ENCODE results near the gene PLEKHM3.

PLEKHM3 gene

DNA sequence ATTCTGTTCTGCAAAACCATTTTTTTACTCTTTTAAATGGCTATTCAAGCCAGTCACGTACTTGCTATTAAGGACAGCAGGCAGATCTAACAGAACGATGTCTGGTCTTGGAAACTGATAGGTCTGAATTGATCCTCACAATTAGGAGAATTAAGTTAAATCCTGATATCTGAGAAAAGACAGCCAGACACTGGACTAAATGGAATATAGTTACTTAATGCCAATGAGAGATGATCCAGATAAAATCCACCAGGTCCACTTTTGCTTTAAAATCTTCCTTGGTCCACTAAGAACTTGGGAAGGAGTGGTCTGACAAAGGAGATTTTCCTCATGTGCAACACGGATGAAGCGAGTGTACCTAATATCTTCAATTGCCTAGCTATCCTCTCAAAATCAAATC lies 86.9 kb downstream of the PLEKHM3 start:
- Histone ChIP-seq H2BK120ac (ENCODE audit: low read depth, low read length) (no peak overlapping the region), H3K4me1 (ENCODE audit: control insufficient read depth, insufficient read depth, low read depth, low read length) (peaks cover 3% of the 10 kb centered on the region), H3K9me3 (ENCODE audit: control insufficient read depth, low read length) (no peaks in the 10 kb centered on the region), H3K4ac (ENCODE audit: low read depth in 1 of 2, low read length in 2 of 2) (no peak overlapping the region), H4K8ac (ENCODE audit: low read length) (no peak overlapping the region), H3K23ac (ENCODE audit: low read length in 2 of 2) (no peak overlapping the region), H3K4me3 (ENCODE audit: insufficient read depth in 1 of 2, low read depth in 1 of 2, low read length in 2 of 2) (no peak overlapping the region), H3K9ac (ENCODE audit: low read length) (no peak overlapping the region), H3K79me1 (replicated peaks; ENCODE audit: low read length, poor library complexity, severe bottlenecking) (no peaks in the 10 kb centered on the region), H3K18ac (ENCODE audit: low read depth in 1 of 2, low read length in 2 of 2) (no peak overlapping the region), H4K91ac (ENCODE audit: low read length) (no peak overlapping the region), H3K14ac (ENCODE audit: low read length in 2 of 2) (no peak overlapping the region), H2BK12ac (ENCODE audit: low read length in 2 of 2) (no peak overlapping the region), H2AFZ (ENCODE audit: low read depth, low read length) (no peak overlapping the region), H3K36me3 (ENCODE audit: control insufficient read depth in 1 of 2, insufficient read depth in 2 of 2, low read depth in 1 of 2, low read length in 2 of 2) (peaks cover 0 to 3% of the 10 kb centered on the region in 2 experiments), H2BK5ac (ENCODE audit: low read depth, low read length, poor library complexity, severe bottlenecking) (no peak overlapping the region), H2BK15ac (ENCODE audit: low read depth, poor library complexity, severe bottlenecking) (no peak overlapping the region), H3K4me2 (ENCODE audit: low read length, poor library complexity, severe bottlenecking) (no peak overlapping the region), H3K27ac (ENCODE audit: low read length, poor library complexity, severe bottlenecking) (no peak overlapping the region), H2AK5ac (ENCODE audit: low read length, severe bottlenecking) (no peak overlapping the region), H3K27me3 (ENCODE audit: control insufficient read depth in 1 of 2, insufficient read depth in 1 of 2, low read length in 2 of 2) (no peaks in the 10 kb centered on the region)
- no peak for DNase-seq
- 88% methylated on average over 4 of the region's 4 CpGs for WGBS

DNA sequence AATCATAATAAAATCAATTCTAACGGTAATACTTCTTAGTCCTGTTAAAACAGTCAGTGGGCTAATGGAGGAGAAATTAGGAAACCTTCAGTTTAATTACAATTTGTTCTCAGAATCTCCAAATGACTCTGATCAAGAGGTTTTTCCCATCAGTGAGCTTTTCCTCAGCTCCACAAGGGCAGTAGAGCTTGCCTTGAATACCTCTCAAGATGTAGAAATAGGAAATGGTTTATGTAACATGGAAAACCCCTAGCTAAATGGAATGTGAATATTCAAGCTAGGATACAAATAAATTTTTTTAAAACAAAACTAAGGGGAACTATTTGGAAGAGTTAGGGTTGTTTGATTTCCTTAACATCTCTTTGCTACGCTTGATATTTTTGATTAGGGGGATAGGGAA lies 87.5 kb downstream of the PLEKHM3 start:
- H3K4me2 ChIP-seq (ENCODE audit: low read length, poor library complexity, severe bottlenecking): no peak overlapping the region
- H2BK120ac ChIP-seq (ENCODE audit: low read depth, low read length): no peak overlapping the region
- H2AFZ ChIP-seq (ENCODE audit: low read depth, low read length): no peak overlapping the region
- H4K8ac ChIP-seq (ENCODE audit: low read length): no peak overlapping the region
- H3K27me3 ChIP-seq (ENCODE audit: control insufficient read depth in 1 of 2, insufficient read depth in 1 of 2, low read length in 2 of 2): no peaks in the 10 kb centered on the region
- H3K9ac ChIP-seq (ENCODE audit: low read length): no peak overlapping the region
- peaks cover 3% of the 10 kb centered on the region for H3K4me1 ChIP-seq (ENCODE audit: control insufficient read depth, insufficient read depth, low read depth, low read length)
- no peak overlapping the region for H3K18ac ChIP-seq (ENCODE audit: low read depth in 1 of 2, low read length in 2 of 2)
- H2AK5ac ChIP-seq (ENCODE audit: low read length, severe bottlenecking): no peak overlapping the region
- H3K79me1 ChIP-seq (replicated peaks; ENCODE audit: low read length, poor library complexity, severe bottlenecking): no peaks in the 10 kb centered on the region
- no peak overlapping the region for H3K4me3 ChIP-seq (ENCODE audit: insufficient read depth in 1 of 2, low read depth in 1 of 2, low read length in 2 of 2)
- H3K27ac ChIP-seq (ENCODE audit: low read length, poor library complexity, severe bottlenecking): no peak overlapping the region
- WGBS: 100% methylated on average over 1 of the region's 2 CpGs
- no peak overlapping the region for H4K91ac ChIP-seq (ENCODE audit: low read length)
- no peak overlapping the region for H2BK5ac ChIP-seq (ENCODE audit: low read depth, low read length, poor library complexity, severe bottlenecking)
- no peak overlapping the region for H3K4ac ChIP-seq (ENCODE audit: low read depth in 1 of 2, low read length in 2 of 2)
- no peak overlapping the region for H3K23ac ChIP-seq (ENCODE audit: low read length in 2 of 2)
- H3K9me3 ChIP-seq (ENCODE audit: control insufficient read depth, low read length): no peaks in the 10 kb centered on the region
- no peaks in the 10 kb centered on the region for H3K36me3 ChIP-seq (ENCODE audit: control insufficient read depth in 1 of 2, insufficient read depth in 2 of 2, low read depth in 1 of 2, low read length in 2 of 2)
- no peak overlapping the region for H2BK12ac ChIP-seq (ENCODE audit: low read length in 2 of 2)
- no peak overlapping the region for H2BK15ac ChIP-seq (ENCODE audit: low read depth, poor library complexity, severe bottlenecking)
- no peak overlapping the region for H3K14ac ChIP-seq (ENCODE audit: low read length in 2 of 2)
- no peak for DNase-seq

- no peaks in the 10 kb centered on the region for H3K9me3 ChIP-seq (ENCODE audit: control insufficient read depth, low read length)
- no peak overlapping the region for H3K18ac ChIP-seq (ENCODE audit: low read depth in 1 of 2, low read length in 2 of 2)
- H2BK12ac ChIP-seq (ENCODE audit: low read length in 2 of 2): no peak overlapping the region
- H2AK5ac ChIP-seq (ENCODE audit: low read length, severe bottlenecking): no peak overlapping the region
- no peak overlapping the region for H2BK5ac ChIP-seq (ENCODE audit: low read depth, low read length, poor library complexity, severe bottlenecking)
- no peak overlapping the region for H3K4me3 ChIP-seq (ENCODE audit: insufficient read depth in 1 of 2, low read depth in 1 of 2, low read length in 2 of 2)
- H4K8ac ChIP-seq (ENCODE audit: low read length): no peak overlapping the region
- H3K79me1 ChIP-seq (replicated peaks; ENCODE audit: low read length, poor library complexity, severe bottlenecking): no peaks in the 10 kb centered on the region
- H2BK15ac ChIP-seq (ENCODE audit: low read depth, poor library complexity, severe bottlenecking): no peak overlapping the region
- H3K23ac ChIP-seq (ENCODE audit: low read length in 2 of 2): no peak overlapping the region
- H3K36me3 ChIP-seq (ENCODE audit: control insufficient read depth in 1 of 2, insufficient read depth in 2 of 2, low read depth in 1 of 2, low read length in 2 of 2): no peaks in the 10 kb centered on the region
- no peak overlapping the region for H3K9ac ChIP-seq (ENCODE audit: low read length)
- no peak for DNase-seq
- no peak overlapping the region for H2BK120ac ChIP-seq (ENCODE audit: low read depth, low read length)
- no peak overlapping the region for H3K4ac ChIP-seq (ENCODE audit: low read depth in 1 of 2, low read length in 2 of 2)
- H2AFZ ChIP-seq (ENCODE audit: low read depth, low read length): no peak overlapping the region
- no peak overlapping the region for H3K4me2 ChIP-seq (ENCODE audit: low read length, poor library complexity, severe bottlenecking)
- H3K27ac ChIP-seq (ENCODE audit: low read length, poor library complexity, severe bottlenecking): no peak overlapping the region
- peaks cover 3% of the 10 kb centered on the region for H3K4me1 ChIP-seq (ENCODE audit: control insufficient read depth, insufficient read depth, low read depth, low read length)
- no peaks in the 10 kb centered on the region for H3K27me3 ChIP-seq (ENCODE audit: control insufficient read depth in 1 of 2, insufficient read depth in 1 of 2, low read length in 2 of 2)
- H3K14ac ChIP-seq (ENCODE audit: low read length in 2 of 2): no peak overlapping the region
- 94% methylated on average over 3 of the region's 4 CpGs for WGBS
- H4K91ac ChIP-seq (ENCODE audit: low read length): no peak overlapping the region
Observed at GRCh38 chr2:207937253-207937652, 88.1 kb downstream of the PLEKHM3 start.

DNA sequence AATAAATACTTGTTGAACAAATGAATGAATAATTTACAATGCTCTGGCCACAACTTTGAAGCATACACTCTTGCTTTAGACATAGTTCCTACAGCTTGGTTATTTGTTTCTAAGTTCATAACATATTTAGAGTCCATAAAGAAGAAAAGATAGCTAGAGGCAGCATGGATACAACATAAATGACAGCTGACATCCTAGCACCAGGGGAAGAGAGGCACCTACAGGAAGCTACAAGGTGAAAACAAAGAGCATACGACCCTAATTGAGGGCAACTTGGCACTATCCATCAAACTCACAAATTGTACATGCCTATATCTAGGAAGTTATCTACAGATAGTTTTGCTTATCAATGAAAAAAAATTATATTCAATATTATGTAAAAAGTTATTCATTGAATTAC lies 88.9 kb downstream of the PLEKHM3 start:
- Histone ChIP-seq H2BK12ac (ENCODE audit: low read length in 2 of 2) (no peak overlapping the region), H2BK15ac (ENCODE audit: low read depth, poor library complexity, severe bottlenecking) (no peak overlapping the region), H3K23ac (ENCODE audit: low read length in 2 of 2) (no peak overlapping the region), H2BK120ac (ENCODE audit: low read depth, low read length) (no peak overlapping the region), H4K8ac (ENCODE audit: low read length) (no peak overlapping the region), H2BK5ac (ENCODE audit: low read depth, low read length, poor library complexity, severe bottlenecking) (no peak overlapping the region), H2AFZ (ENCODE audit: low read depth, low read length) (no peak overlapping the region), H3K27me3 (ENCODE audit: control insufficient read depth in 1 of 2, insufficient read depth in 1 of 2, low read length in 2 of 2) (no peaks in the 10 kb centered on the region), H4K91ac (ENCODE audit: low read length) (no peak overlapping the region), H3K9me3 (ENCODE audit: control insufficient read depth, low read length) (no peaks in the 10 kb centered on the region), H3K18ac (ENCODE audit: low read depth in 1 of 2, low read length in 2 of 2) (no peak overlapping the region), H3K9ac (ENCODE audit: low read length) (no peak overlapping the region), H3K4me3 (ENCODE audit: insufficient read depth in 1 of 2, low read depth in 1 of 2, low read length in 2 of 2) (no peak overlapping the region), H3K36me3 (ENCODE audit: control insufficient read depth in 1 of 2, insufficient read depth in 2 of 2, low read depth in 1 of 2, low read length in 2 of 2) (no peaks in the 10 kb centered on the region), H3K14ac (ENCODE audit: low read length in 2 of 2) (no peak overlapping the region), H3K27ac (ENCODE audit: low read length, poor library complexity, severe bottlenecking) (no peak overlapping the region), H3K4me2 (ENCODE audit: low read length, poor library complexity, severe bottlenecking) (no peak overlapping the region), H2AK5ac (ENCODE audit: low read length, severe bottlenecking) (no peak overlapping the region), H3K4ac (ENCODE audit: low read depth in 1 of 2, low read length in 2 of 2) (no peak overlapping the region), H3K4me1 (ENCODE audit: control insufficient read depth, insufficient read depth, low read depth, low read length) (peaks cover 3% of the 10 kb centered on the region), H3K79me1 (replicated peaks; ENCODE audit: low read length, poor library complexity, severe bottlenecking) (no peaks in the 10 kb centered on the region)
- no CpG with 5 or more reads among the region's 1 CpG for WGBS
- DNase-seq: no peak
